Fibroblast of lung (primary cell): Measurements from ENCODE around the gene CXCR4. TPM values are rescaled to one million over a fixed set of nuclear protein-coding genes. Genes with fewer than 3 reads are reported as not detected.

Source experiments
- DNase-seq, 2 donors: peaks; one replicate each; pipeline versions ENCODE4 v3.0.0 to v3.0.0-alpha.2; 2010; ENCODE audit warnings: low read depth in 2 of 2
- H2AFZ ChIP-seq: 2 replicates; pipeline ENCODE4 v1.5.1; 2012; ENCODE audit warnings: low read length, control low read depth, inconsistent platforms
- H3K27ac ChIP-seq: 2 replicates; pipeline ENCODE4 v1.5.1; 2011; ENCODE audit warnings: low read length, control low read depth; ENCODE audit not compliant: insufficient read depth
- H3K27me3 ChIP-seq: 2 replicates; pipeline ENCODE4 v1.5.1; 2011; ENCODE audit warnings: mild to moderate bottlenecking, low read length; ENCODE audit not compliant: control insufficient read depth, insufficient read depth
- H3K36me3 ChIP-seq: 2 replicates; pipeline ENCODE4 v1.5.1; 2011; ENCODE audit warnings: low read length; ENCODE audit not compliant: control insufficient read depth, insufficient read depth
- H3K4me1 ChIP-seq: 2 replicates; pipeline ENCODE4 v1.5.1; 2011; ENCODE audit warnings: low read length; ENCODE audit not compliant: control insufficient read depth, insufficient read depth; ENCODE audit errors: extremely low read depth
- H3K4me2 ChIP-seq: 2 replicates; pipeline ENCODE4 v1.5.1; 2011; ENCODE audit warnings: low read length, control low read depth; ENCODE audit not compliant: insufficient read depth; ENCODE audit errors: extremely low read depth
- H3K4me3 ChIP-seq, 4 experiments: fragments of 200-600 bp in 1 of 4; sonication (generic) in 1 of 4; replicated peaks in 1 of 4; 2 replicates each; pipeline ENCODE4 v1.5.1; 2011 to 2016; ENCODE audit warnings: low read length in 4 of 4, low read depth in 3 of 4, mild to moderate bottlenecking in 3 of 4, control low read depth in 2 of 4, inconsistent platforms in 1 of 4, mixed read lengths in 1 of 4; ENCODE audit not compliant: insufficient read depth in 1 of 4; ENCODE audit errors: control extremely low read depth in 1 of 4
- H3K79me2 ChIP-seq: 2 replicates; pipeline ENCODE4 v1.5.1; 2012; ENCODE audit warnings: mild to moderate bottlenecking, low read length, inconsistent platforms; ENCODE audit not compliant: control insufficient read depth, insufficient read depth
- H3K9ac ChIP-seq: 2 replicates; pipeline ENCODE4 v1.5.1; 2011; ENCODE audit warnings: mild to moderate bottlenecking, low read length, control low read depth; ENCODE audit not compliant: insufficient read depth
- H3K9me3 ChIP-seq: 2 replicates; pipeline ENCODE4 v1.5.1; 2012; ENCODE audit warnings: low read depth, low read length; ENCODE audit not compliant: control insufficient read depth, insufficient read depth
- H4K20me1 ChIP-seq: 2 replicates; pipeline ENCODE4 v1.5.1; 2011; ENCODE audit warnings: low read length; ENCODE audit not compliant: control insufficient read depth, insufficient read depth; ENCODE audit errors: extremely low read depth
- CTCF ChIP-seq, 2 donors: IDR thresholded peaks in 1 of 2; conservative IDR thresholded peaks in 1 of 2; 1 replicate in 1 of 2; 2 replicates in 1 of 2; pipeline ENCODE4 v1.5.1; 2011 to 2012; ENCODE audit warnings: low read length in 2 of 2, control low read depth in 1 of 2, inconsistent platforms in 1 of 2, low read depth in 1 of 2, mild to moderate bottlenecking in 1 of 2
- EZH2 ChIP-seq: IDR thresholded peaks from 2 replicates; pipeline ENCODE4 v1.5.1; 2012; ENCODE audit warnings: low read length, control low read depth, mild to moderate bottlenecking; ENCODE audit errors: missing control alignments
- polyA plus RNA-seq, 2 donors: library from polyadenylated mRNA; depleted of rRNA in 1 of 2; stranded (reverse) in 1 of 2; unstranded in 1 of 2; fragments of >200 nt; gene quantifications; 2 replicates each; pipeline ENCODE4 v1.2.1, GENCODE V29; 2011 to 2012; ENCODE audit warnings: missing spikeins in 1 of 2
- total RNA-seq: library from RNA; depleted of rRNA; stranded (reverse); fragments of >200 nt; gene quantifications from 2 replicates; pipeline ENCODE4 v1.2.1, GENCODE V29; 2014

The CXCR4 gene
- total and polyA plus RNA-seq, 2 donors (not counting 1 experiment from before 2014, with no cell fraction given): 0.03 TPM; not detected in 1

- TF ChIP-seq CTCF (conservative IDR thresholded peaks at IDR 0.05 in 1 of 2, IDR thresholded peaks at IDR 0.05 in 1 of 2; ENCODE audit: low read depth in 1 of 2, low read length in 2 of 2) (no peak), EZH2 (no peak)
- no peak overlapping the region for H3K4me2 ChIP-seq
- H3K4me1 ChIP-seq: no peaks in the 10 kb centered on the region
- H3K4me3 ChIP-seq: no peak overlapping the region
- DNase-seq: no peak
- no peaks in the 10 kb centered on the region for H3K27me3 ChIP-seq
- H3K27ac ChIP-seq: no peak overlapping the region
- H4K20me1 ChIP-seq: no peaks in the 10 kb centered on the region
- no peak overlapping the region for H2AFZ ChIP-seq
- H3K36me3 ChIP-seq: no peaks in the 10 kb centered on the region
- H3K9ac ChIP-seq: no peak overlapping the region
- no peaks in the 10 kb centered on the region for H3K9me3 ChIP-seq
- no peaks in the 10 kb centered on the region for H3K79me2 ChIP-seq
Observed at GRCh38 chr2:136126421-136126926, 8.5 kb upstream of the CXCR4 start.

- no peak for DNase-seq
- no peaks in the 10 kb centered on the region for H3K9me3 ChIP-seq
- H3K27me3 ChIP-seq: no peaks in the 10 kb centered on the region
- H3K27ac ChIP-seq: no peak overlapping the region
- TF ChIP-seq EZH2 (no peak), CTCF (conservative IDR thresholded peaks at IDR 0.05 in 1 of 2, IDR thresholded peaks at IDR 0.05 in 1 of 2; ENCODE audit: low read depth in 1 of 2, low read length in 2 of 2) (no peak)
- no peak overlapping the region for H3K4me2 ChIP-seq
- H2AFZ ChIP-seq: no peak overlapping the region
- no peak overlapping the region for H3K9ac ChIP-seq
- no peak overlapping the region for H3K4me3 ChIP-seq
- no peaks in the 10 kb centered on the region for H4K20me1 ChIP-seq
- H3K79me2 ChIP-seq: no peaks in the 10 kb centered on the region
- H3K4me1 ChIP-seq: no peaks in the 10 kb centered on the region
- no peaks in the 10 kb centered on the region for H3K36me3 ChIP-seq
Observed at GRCh38 chr2:136126021-136126420, 8.1 kb upstream of the CXCR4 start.

GRCh38 chr2:136125236-136125635, 7.3 kb upstream of the CXCR4 start:
- Histone ChIP-seq H3K79me2 (no peaks in the 10 kb centered on the region), H3K4me2 (no peak overlapping the region), H4K20me1 (no peaks in the 10 kb centered on the region), H3K36me3 (no peaks in the 10 kb centered on the region), H3K27me3 (peaks cover 2% of the 10 kb centered on the region), H3K4me3 (no peak overlapping the region), H3K4me1 (no peaks in the 10 kb centered on the region), H3K9me3 (no peaks in the 10 kb centered on the region), H3K27ac (no peak overlapping the region), H3K9ac (no peak overlapping the region), H2AFZ (no peak overlapping the region)
- TF ChIP-seq EZH2: no peak
- TF ChIP-seq CTCF (conservative IDR thresholded peaks at IDR 0.05 in 1 of 2, IDR thresholded peaks at IDR 0.05 in 1 of 2; ENCODE audit: low read depth in 1 of 2, low read length in 2 of 2): no peak
- DNase-seq: no peak
